GM21786 (cell line): ENCODE data around the gene MYEF2.

Source experiments
- ATAC-seq: cut with Tn5 transposase; IDR thresholded peaks from one replicate; pipeline ENCODE4 v1.9.1; 2021; ENCODE audit not compliant: unreplicated experiment

MYEF2 gene, protein sequence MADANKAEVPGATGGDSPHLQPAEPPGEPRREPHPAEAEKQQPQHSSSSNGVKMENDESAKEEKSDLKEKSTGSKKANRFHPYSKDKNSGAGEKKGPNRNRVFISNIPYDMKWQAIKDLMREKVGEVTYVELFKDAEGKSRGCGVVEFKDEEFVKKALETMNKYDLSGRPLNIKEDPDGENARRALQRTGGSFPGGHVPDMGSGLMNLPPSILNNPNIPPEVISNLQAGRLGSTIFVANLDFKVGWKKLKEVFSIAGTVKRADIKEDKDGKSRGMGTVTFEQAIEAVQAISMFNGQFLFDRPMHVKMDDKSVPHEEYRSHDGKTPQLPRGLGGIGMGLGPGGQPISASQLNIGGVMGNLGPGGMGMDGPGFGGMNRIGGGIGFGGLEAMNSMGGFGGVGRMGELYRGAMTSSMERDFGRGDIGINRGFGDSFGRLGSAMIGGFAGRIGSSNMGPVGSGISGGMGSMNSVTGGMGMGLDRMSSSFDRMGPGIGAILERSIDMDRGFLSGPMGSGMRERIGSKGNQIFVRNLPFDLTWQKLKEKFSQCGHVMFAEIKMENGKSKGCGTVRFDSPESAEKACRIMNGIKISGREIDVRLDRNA

DNA sequence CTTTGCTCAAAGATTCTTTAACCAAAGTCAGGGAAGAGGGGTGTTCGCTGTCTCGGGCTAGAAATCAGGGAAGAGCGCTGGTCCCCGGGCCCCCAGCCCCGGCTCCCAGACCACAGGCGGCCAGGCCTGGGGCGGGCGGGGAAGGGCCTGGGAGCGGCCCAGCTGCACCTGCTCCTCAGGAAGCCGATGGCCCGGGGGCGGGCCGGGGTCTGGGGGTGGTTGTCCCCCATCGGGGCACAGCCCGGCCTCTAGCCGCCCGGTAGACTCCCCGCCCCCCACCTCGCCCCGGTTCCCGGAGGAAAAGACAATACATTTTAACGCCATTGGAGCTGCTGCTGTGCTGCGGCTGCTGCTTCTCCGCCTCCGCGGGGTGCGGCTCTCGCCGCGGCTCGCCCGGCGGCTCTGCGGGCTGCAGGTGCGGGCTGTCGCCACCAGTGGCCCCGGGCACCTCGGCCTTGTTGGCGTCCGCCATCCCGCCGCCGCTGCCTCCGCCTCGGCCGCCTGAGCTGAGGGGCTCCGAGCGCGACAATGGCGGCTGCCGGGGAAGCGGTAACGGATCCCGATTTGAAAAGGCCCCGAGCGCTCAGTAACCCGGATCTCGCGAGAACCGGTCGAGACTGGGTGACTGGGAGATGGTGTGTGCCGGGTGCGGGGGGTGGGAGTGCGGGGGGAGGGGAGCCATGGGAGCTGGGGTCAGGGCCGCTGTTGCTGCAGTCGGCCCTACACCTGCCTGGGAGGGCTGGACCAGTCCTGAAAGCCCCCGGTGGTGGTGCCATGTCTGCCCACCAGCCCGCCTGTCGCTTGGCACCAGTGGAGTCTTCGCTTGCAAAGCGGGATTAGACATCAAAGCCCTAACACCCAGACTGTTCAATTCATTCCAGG is at the start of gene MYEF2:
Gene MYEF2, minus strand, starts transcription at position 530 of the 882 bp plus-strand sequence. Its CDS starts 58 bp downstream, at position 472.
- peak; percentile 73 for ATAC-seq

DNA sequence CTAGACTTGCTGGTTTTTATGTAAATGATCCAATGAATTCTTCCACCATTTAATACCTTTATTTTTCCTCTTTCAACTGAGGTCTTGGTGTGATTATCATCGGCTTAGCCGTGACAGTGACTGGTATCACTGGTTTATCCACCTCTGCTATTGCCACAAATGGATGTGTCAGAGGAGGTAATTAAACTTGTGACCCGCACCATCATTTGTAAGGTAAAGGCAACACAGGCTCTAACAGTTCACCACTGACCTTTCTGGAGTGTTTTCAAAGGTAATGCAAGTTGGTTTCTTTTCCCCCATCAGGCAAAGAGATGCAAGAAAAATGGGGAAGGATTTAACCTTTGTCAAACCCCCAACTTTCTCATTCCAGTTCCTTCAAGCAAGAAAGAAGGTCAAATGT is 47.7 kb upstream of the MYEF2 start:
- no peak for ATAC-seq

DNA sequence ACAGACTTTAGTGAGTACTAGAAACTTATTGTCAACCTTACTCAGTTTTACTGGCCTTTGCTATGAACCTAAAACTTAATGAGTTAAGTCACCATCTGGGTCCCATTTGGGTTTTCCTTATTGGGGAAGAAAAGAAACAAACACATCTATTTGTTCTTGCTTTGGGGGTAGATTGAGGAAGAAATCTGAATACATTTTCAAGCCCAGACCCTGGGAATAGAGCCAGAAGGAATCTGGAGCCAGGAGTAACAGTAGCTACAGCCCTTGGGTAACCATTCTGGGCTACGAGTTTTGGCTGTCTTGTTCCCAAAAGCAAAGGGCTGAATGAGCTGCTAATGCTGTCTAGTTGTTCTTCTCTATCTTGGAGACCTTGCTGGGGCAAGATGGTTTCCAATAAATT is 44.5 kb upstream of the MYEF2 start:
- no peak for ATAC-seq

DNA sequence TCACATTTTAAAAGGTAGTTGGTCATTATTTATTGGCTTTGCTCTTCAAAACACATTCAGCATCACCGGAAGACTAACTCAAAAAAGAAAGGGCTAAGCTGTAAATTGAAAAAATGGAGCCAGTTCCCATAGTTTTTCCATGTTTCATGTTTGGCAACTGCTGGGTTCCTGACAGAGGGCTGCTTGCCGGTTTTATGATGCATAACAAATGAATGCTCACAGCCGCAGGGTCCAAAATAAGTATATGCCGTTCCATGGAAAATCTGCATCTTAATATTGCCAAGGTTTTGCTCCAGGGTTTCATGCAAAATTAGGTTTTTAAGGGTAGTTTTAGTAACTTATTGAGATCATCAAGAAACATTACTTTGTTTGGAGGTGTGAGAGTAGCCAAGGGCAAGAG is 43.8 kb upstream of the MYEF2 start:
- ATAC-seq: no peak

DNA sequence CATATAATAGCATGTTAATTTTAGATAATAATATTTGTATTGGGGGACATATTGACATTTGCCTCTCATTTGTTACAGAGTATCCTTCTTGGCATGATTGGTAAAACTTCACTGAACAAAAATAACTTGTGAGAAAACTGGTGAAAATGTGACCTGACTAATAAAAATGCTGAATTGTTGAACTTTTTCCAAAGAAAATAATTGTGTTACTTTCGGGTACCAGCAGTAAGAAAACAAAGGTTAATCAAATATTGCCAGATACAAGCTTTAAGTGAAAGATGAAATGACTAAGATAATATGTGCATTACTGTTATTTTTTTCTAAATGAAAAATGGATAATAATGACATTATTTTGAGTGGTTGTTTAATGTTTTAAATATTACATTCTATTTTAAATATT is 43.2 kb upstream of the MYEF2 start:
- ATAC-seq: no peak

DNA sequence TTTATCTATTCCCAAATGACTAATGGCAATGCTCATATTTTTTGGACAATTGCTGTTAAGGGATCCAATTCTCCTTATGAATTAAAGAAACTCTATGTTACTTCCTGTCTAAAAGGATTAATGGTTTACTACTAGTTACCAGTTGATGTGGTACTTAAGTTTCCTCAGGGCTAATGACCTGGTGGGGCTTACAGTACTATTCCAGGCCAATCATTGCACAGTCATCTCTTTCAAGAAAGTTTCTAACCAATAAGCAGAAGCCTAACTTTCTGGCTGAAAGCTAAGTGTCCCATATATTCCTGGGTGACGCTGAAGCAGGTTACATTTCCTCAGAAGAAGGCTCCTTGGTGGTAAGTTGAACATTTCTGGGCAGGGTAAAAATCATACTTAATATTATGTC is 27.9 kb upstream of the MYEF2 start, which contains the start of gene SLC12A1:
Gene SLC12A1, plus strand, starts transcription at position 322 of the 400 bp plus-strand sequence. CDS start 1,418 bp downstream, outside the sequence.
- no peak for ATAC-seq

DNA sequence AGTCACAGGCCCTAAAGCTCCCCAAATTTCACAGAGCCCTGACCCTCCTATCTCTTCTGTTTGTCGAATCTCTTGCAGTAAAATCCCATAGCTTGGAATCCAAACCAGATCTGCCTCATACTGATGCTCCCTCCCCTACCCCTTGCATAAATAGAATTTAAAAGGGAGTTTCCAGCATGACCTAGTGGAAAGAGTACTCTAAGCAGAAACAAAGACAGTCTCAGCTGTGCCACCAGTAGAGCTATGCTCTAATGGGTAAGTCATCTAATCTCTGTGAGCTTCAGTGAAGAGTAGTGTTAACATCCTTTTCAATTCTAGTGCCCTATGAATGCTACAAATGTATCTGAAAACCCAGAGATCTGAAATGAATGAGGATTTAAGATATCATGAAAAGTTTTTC is 24.0 kb upstream of the MYEF2 start:
- no peak for ATAC-seq

DNA sequence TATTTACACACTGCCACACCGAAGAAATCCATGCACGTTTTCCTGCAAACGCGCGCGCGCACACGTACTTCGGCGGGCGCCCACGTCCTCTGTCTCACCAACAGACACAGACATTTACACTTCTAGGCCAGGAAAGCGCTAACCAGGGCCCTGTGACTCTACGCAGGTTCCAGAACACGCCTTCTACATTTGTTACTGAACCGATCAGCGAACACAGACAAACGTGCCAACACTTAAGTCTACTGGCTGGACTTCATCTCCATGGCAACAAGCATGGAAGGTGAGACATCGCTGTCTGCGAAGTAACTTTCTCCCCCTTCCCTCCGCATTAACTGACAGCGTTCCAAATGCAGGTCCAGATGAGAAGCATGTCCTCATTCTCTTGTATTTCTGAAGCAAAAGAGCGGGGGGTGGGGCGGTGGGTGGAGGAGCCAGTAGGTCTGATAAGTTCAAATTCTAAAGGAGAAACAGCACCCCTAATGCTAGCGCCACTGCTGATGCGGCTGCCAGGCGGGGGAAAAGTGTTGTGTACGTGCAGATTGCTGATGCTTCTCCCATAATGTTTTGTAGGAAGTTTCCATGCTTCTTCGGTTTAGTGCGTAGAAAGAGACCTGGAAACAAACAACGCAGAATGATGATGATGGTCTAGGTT is 13.6 kb upstream of the MYEF2 start, which contains the start of gene CTXN2:
Gene CTXN2, plus strand, starts transcription at position 92 of the 652 bp plus-strand sequence. CDS start 9,636 bp downstream, outside the sequence.
- ATAC-seq: no peak

DNA sequence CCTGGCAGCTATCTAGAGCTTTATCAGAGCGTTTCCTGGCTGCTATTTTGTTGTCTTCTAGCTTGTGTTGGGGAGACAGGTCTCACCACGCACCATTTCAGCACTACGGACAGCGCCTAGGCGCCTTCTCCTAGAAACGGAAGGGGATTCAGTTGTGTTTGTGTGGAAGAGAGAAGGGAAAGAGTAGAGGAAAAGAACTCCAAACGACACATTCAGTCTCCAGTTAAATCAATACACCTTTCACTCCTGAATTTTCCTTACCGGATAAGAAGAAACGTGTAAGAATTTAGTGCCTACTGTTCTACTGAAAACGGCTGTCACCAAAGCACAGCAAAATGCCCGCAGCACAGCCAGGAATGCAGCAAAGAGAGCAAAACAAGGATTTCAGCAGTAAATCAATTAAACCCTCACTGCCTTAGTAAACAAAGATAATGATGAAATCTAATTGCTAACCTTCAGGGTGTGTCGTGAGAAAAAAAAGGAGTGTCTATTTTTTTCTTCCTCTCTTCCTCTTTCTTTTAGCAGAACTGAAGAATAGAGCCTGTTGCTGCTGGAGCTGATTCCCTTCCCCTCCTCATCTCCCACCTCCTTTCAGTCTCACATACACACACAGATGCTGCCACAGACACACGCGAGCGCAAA is 13.0 kb upstream of the MYEF2 start:
- no peak for ATAC-seq

DNA sequence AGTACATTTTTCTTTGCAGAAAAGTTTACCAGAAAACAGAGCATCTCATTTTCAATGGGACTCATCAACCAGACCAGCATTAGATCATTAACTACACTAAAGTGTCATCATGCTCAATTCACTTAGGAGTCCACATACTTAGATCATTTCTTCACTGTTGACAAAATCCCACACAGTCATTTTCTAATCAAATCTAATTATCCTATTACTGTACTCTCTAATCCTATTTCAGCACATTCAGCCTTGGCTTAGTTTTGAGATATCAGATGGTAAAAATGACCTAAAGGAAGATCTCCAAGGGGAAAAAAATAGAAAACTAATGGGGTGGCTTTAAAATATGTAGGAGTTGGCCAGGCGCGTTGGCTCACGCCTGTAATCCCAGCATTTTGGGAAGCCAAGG is 8.2 kb upstream of the MYEF2 start:
- ATAC-seq: no peak

DNA sequence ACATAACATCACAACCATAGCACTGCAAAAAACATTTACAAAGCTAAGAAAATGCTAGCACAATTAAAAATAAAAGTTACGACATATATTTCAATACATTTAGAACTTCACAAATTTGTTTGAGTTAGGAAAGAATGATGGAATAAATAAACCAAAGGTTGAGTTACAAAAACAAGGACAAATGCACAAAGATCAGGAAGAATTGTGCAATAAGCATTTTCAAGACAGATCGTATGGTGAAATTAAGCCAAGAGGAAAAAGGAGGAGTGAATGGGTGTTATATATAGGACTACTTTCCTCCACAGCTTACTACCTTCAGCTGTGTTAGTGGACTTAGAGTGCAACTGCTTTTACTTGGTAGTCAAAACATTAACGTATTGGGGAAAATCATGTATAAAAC is 7.4 kb upstream of the MYEF2 start:
- ATAC-seq: no peak

DNA sequence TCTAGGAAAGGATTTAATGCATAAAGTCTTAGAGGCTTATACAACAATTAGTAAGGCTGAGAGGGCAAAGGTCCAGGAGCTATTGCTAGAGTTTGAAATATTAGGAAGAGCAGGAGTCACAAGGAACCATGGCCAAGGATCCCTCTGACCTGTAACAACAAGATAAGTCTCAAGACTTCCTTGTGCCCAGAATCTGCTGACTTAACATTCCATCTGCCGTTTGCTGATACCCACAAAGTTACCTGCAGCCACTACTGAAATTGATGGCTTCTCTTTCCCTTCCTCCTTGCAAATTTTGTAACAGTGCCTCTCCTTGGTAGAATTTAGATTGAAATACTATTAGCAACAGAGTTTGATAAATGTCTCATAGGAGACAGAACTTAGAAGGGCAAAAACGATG is 4.7 kb upstream of the MYEF2 start:
- ATAC-seq: no peak

DNA sequence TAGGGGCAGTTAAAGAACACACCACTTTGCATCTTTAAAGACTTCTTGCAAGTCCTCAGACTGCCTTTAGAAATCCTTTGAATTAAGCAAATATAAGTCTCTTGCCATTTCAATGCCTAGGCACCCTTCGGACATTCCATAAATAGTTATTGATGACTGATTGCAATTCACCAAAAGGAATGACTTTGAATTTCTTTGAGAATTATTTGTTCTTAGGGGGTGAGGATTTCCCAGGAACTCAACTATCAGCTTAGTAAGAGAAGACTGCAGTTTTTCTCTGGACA is 495 bp upstream of the MYEF2 start:
- ATAC-seq: no peak

DNA sequence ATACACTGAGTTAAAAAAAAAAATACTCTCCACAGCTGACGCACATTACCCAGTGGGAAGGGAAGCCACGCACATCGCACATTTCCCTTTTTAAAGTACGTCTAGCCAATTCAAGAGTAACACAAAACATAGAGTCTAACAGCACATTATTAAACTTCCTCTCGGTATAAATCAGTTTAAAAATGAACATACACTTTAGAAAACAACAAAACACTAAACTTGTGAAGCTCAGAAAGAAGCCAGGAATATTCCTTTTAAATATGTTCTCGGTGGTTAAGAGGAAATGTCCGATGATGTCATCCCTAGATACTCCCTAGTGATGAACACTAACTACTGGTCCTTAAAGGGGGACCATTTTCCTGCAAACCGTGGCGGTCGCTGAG is 721 bp downstream of the MYEF2 start:
- peak; percentile 69 for ATAC-seq

DNA sequence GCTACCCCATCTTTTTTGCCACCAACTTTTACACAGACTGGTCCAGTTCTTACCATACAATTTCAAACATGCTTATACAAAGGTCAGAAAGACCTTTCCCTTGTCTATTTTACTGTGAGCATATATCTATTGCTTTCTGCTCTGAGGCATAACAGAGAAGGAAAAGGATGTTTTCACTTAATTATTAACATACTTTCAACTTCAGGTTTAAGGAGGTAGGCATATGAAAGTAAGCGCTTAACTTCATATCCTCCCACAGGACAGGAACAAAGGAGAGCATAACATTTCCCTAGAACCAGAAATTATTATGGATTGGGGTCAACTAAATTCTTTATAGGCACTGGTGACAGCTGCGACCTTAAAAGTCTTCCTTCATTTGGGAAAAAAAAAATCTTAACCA is 1.1 kb downstream of the MYEF2 start:
- no peak for ATAC-seq

DNA sequence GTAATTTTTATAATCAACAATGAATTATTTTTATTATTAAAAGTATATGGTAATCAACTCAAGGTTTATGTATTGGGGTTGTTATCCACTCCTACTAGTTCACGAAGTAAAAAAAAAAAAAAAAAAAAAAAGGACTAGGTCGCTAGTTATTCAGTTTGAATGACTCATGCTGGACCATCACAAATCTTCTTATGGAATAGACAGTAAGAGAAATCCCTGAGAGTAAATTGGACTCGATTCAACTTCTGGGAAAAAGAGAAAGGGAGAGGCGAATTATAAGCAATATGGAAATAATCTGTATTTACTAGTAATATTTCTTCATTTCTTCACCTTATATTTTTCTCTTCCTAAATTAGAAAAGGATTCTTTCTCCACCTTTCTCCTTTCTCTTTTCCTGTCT is 2.0 kb downstream of the MYEF2 start:
- ATAC-seq: no peak

DNA sequence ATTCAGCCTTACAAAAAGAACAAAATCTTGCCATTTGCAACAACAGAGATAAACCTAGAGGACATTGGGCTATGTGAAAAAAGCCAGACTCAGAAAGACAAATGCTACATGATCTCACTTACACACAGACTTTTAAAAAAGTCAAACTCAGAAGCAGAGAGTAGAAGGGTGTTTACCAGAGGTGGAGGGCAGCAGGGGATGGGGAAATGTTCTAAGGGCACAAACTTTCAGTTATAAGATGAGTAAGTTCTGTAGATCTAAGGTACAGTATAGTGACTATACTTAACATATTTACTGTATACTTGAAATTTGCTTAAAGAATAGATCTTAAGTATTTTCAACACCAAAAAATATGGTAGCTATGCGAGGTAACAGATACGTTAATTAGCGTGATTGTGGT is 3.0 kb downstream of the MYEF2 start:
- ATAC-seq: peak; percentile 34

DNA sequence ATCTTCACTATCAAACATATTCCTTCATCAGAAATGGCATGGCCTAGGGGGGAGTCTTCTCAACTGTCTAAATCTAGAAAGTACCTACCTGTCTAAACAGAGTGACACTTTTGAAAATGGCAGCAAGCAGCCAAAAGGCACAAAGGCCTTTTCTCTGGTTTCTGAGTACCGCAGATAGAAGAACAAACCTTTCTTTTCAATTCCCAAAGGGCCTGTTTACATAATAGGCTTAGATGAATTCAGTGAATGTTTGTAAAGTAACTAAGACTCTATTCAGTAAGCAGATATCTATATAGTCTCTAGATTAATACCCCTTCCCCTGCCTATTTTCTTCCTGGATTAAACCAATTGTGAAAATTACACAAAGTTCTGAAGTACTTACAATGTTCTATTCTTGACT is 7.1 kb downstream of the MYEF2 start:
- no peak for ATAC-seq

DNA sequence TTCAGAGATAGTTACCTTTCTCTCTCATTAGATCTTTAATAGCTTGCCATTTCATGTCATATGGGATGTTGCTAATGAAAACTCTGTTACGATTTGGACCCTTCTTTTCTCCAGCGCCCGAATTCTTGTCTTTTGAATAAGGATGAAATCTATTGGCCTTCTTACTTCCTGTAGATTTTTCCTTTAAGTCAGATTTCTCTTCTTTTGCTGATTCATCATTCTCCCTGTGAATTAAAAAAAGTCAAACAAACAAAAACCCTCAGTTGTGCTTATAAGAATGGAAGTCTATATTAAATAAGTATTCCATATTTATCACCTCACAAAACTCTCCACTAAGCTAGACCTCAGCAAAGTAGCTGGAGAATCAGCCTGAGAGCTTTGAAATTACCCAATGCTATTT is 9.5 kb downstream of the MYEF2 start:
- no peak for ATAC-seq

DNA sequence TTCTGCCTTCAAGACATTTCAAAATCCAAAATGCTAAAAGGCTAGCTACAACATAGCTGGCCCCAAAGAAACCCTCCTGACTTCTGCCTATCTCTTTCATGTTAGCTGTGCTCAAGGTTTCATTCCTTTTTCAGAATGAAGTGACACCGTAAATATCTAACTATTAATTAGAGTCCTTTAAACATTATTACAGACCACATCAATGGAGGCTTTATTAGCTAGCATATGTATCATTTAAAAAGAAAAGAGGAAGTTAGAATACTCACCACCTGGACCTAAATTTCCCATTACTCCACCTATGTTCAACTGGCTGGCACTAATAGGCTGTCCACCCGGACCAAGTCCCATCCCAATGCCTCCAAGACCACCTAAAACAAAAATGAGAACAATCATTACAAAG is 24.6 kb downstream of the MYEF2 start:
- ATAC-seq: no peak

DNA sequence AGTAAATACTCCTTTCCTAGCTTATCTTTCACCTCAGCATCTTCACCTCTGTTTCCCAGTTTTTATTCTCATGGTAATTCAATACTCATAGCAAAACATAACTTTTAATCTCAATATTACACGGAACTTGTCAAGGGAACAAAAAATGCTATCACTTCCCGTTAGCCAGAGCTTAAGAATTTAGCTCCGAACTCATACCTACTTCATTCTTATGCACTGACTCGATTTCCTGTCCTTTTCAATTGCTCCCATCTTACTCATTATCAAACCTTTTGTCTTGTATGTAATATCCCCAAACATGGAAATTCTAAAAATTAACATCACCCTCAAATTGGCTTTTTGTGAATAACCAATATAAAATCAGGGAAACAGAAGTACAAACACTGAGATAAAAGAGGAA is 28.2 kb downstream of the MYEF2 start:
- ATAC-seq: no peak
